Neural progenitor cell (in vitro differentiated cells): ENCODE data around the gene RTL5. TPM values are rescaled to one million over a fixed set of nuclear protein-coding genes. Genes with fewer than 3 reads are reported as not detected.

Experiments
- DNase-seq: peaks from one replicate; pipeline ENCODE4 v3.0.0-alpha.2; 2016; ENCODE audit warnings: low spot score
- H2AFZ ChIP-seq: fragments of 200-600 bp; sonication (generic); replicated peaks from 2 replicates; pipeline ENCODE4 v1.6.1; 2016; ENCODE audit warnings: antibody characterized with exemption
- H3F3A ChIP-seq: fragments of 200-600 bp; sonication (generic); 2 replicates; pipeline ENCODE4 v1.6.1; 2016; ENCODE audit warnings: antibody characterized with exemption, low read depth
- H3K27ac ChIP-seq: fragments of 200-600 bp; sonication (generic); 2 replicates; pipeline ENCODE4 v1.5.1; 2016; ENCODE audit warnings: mild to moderate bottlenecking
- H3K27me3 ChIP-seq: fragments of 200-600 bp; sonication (generic); 2 replicates; pipeline ENCODE4 v1.6.1; 2016; ENCODE audit warnings: mild to moderate bottlenecking, moderate library complexity
- H3K36me3 ChIP-seq: fragments of 200-600 bp; sonication (generic); 2 replicates; pipeline ENCODE4 v1.5.1; 2016
- H3K4me1 ChIP-seq: fragments of 200-600 bp; sonication (generic); 2 replicates; pipeline ENCODE4 v1.6.1; 2016; ENCODE audit warnings: mixed run types
- H3K4me2 ChIP-seq: fragments of 200-600 bp; sonication (generic); 2 replicates; pipeline ENCODE4 v1.6.1; 2016
- H3K4me3 ChIP-seq: fragments of 200-600 bp; sonication (generic); 2 replicates; pipeline ENCODE4 v1.5.1; 2016
- H3K79me2 ChIP-seq: fragments of 200-600 bp; sonication (generic); 2 replicates; pipeline ENCODE4 v1.6.1; 2016; ENCODE audit warnings: low read depth
- H3K9ac ChIP-seq: fragments of 200-600 bp; sonication (generic); 2 replicates; pipeline ENCODE4 v1.6.1; 2016
- H3K9me3 ChIP-seq: fragments of 200-600 bp; sonication (generic); 2 replicates; pipeline ENCODE4 v1.5.1; 2016; ENCODE audit warnings: low read depth
- H4K20me1 ChIP-seq: fragments of 200-600 bp; sonication (generic); 2 replicates; pipeline ENCODE4 v1.6.1; 2016; ENCODE audit warnings: low read depth
- H3K27ac Mint-ChIP-seq: 3 replicates; pipeline ENCODE4 v1.8.0; 2021; ENCODE audit warnings: mixed read lengths
- H3K27me3 Mint-ChIP-seq: 2 replicates; pipeline ENCODE4 v1.8.0; 2022; ENCODE audit warnings: low read depth, mild to moderate bottlenecking, inconsistent platforms, moderate library complexity, mixed read lengths; ENCODE audit not compliant: insufficient read depth
- H3K36me3 Mint-ChIP-seq: 3 replicates; pipeline ENCODE4 v1.8.0; 2021; ENCODE audit warnings: mixed read lengths
- H3K4me1 Mint-ChIP-seq: 3 replicates; pipeline ENCODE4 v1.8.0; 2021; ENCODE audit warnings: mixed read lengths
- H3K4me3 Mint-ChIP-seq: 3 replicates; pipeline ENCODE4 v1.8.0; 2021; ENCODE audit warnings: mild to moderate bottlenecking, moderate library complexity, mixed read lengths
- H3K9me3 Mint-ChIP-seq: 3 replicates; pipeline ENCODE4 v1.8.0; 2020; ENCODE audit warnings: mixed read lengths
- CTCF ChIP-seq: fragments of 200-600 bp; sonication (generic); IDR thresholded peaks from 2 replicates; pipeline ENCODE4 v1.5.1; 2017; ENCODE audit warnings: antibody characterized with exemption, mild to moderate bottlenecking
- EZH2 ChIP-seq: fragments of 200-600 bp; sonication (generic); IDR thresholded peaks from 2 replicates; pipeline ENCODE4 v1.6.1; 2017; ENCODE audit warnings: antibody characterized with exemption, mild to moderate bottlenecking, moderate library complexity
- EZH2phosphoT487 ChIP-seq: fragments of 200-600 bp; sonication (generic); IDR thresholded peaks from 2 replicates; pipeline ENCODE4 v1.6.1; 2017; ENCODE audit warnings: antibody characterized with exemption
- total RNA-seq: library from RNA; depleted of rRNA; stranded (reverse); fragments of >200 nt; gene quantifications from 2 replicates; pipeline ENCODE4 v1.2.3, GENCODE V29; 2015; ENCODE audit warnings: low replicate concordance

Gene RTL5
- total RNA-seq, 1 donor from 2014 or later, result 1.0 TPM

- Histone ChIP-seq H3K9ac (no peak overlapping the region), H2AFZ (no peak overlapping the region)
Observed at GRCh38 chrX:72088761-72089160, 43.0 kb downstream of the RTL5 start.

GRCh38 chrX:72086995-72087394, 44.7 kb downstream of the RTL5 start:
- peaks cover 3% of the 10 kb centered on the region for H4K20me1 ChIP-seq
- no peaks in the 10 kb centered on the region for H3K79me2 ChIP-seq
- H3F3A ChIP-seq, result no peaks in the 10 kb centered on the region
- DNase-seq, result no peak
- Mint-ChIP-seq H3K36me3 (peaks cover 5% of the 10 kb centered on the region), H3K4me3 (no peak overlapping the region), H3K9me3 (peaks cover 13% of the 10 kb centered on the region), H3K27me3 (peaks cover 2% of the 10 kb centered on the region), H3K27ac (no peak overlapping the region), H3K4me1 (peaks cover 23% of the 10 kb centered on the region)
- no peak overlapping the region for H3K27ac ChIP-seq
- no peak overlapping the region for H3K4me2 ChIP-seq
- H3K27me3 ChIP-seq, result no peaks in the 10 kb centered on the region
- no peaks in the 10 kb centered on the region for H3K4me1 ChIP-seq
- no peak for TF ChIP-seq EZH2phosphoT487
- TF ChIP-seq EZH2, result no peak
- TF ChIP-seq CTCF, result no peak
- no peak overlapping the region for H3K4me3 ChIP-seq
- no peak overlapping the region for H2AFZ ChIP-seq
- H3K9ac ChIP-seq, result no peak overlapping the region
- H3K36me3 ChIP-seq, result no peaks in the 10 kb centered on the region
- H3K9me3 ChIP-seq, result no peaks in the 10 kb centered on the region

More at GRCh38 chrX:72088761-72089160, 43.0 kb downstream of the RTL5 start:
- Mint-ChIP-seq H3K4me3 (no peak overlapping the region), H3K36me3 (peaks cover 5% of the 10 kb centered on the region), H3K27ac (no peak overlapping the region), H3K27me3 (peaks cover 2% of the 10 kb centered on the region), H3K4me1 (peaks cover 10% of the 10 kb centered on the region), H3K9me3 (peaks cover 18% of the 10 kb centered on the region)
- Histone ChIP-seq H3K9me3 (no peaks in the 10 kb centered on the region), H3K27ac (no peak overlapping the region), H3F3A (no peaks in the 10 kb centered on the region), H3K36me3 (no peaks in the 10 kb centered on the region), H3K4me2 (no peak overlapping the region), H3K4me1 (no peaks in the 10 kb centered on the region), H3K79me2 (no peaks in the 10 kb centered on the region), H4K20me1 (no peaks in the 10 kb centered on the region), H3K27me3 (no peaks in the 10 kb centered on the region), H3K4me3 (no peak overlapping the region)
- no peak for TF ChIP-seq EZH2
- no peak for TF ChIP-seq EZH2phosphoT487
- TF ChIP-seq CTCF, result no peak
- DNase-seq, result no peak

GRCh38 chrX:72084114-72084513, 47.6 kb downstream of the RTL5 start:
- H3K9me3 Mint-ChIP-seq, result peaks cover 14% of the 10 kb centered on the region
- peaks cover 50% of the 10 kb centered on the region for H3K4me1 Mint-ChIP-seq

More at GRCh38 chrX:72084114-72084513, 47.6 kb downstream of the RTL5 start:
- H3K27ac Mint-ChIP-seq, result no peak overlapping the region
- TF ChIP-seq EZH2 (no peak), EZH2phosphoT487 (no peak), CTCF (no peak)
- Histone ChIP-seq H4K20me1 (peaks cover 3% of the 10 kb centered on the region), H3K4me2 (no peak overlapping the region), H3K9ac (no peak overlapping the region), H3K27me3 (no peaks in the 10 kb centered on the region), H3K79me2 (no peaks in the 10 kb centered on the region), H3K27ac (no peak overlapping the region), H3K4me3 (no peak overlapping the region), H2AFZ (no peak overlapping the region), H3K36me3 (no peaks in the 10 kb centered on the region), H3K4me1 (peaks cover 7% of the 10 kb centered on the region), H3F3A (no peaks in the 10 kb centered on the region), H3K9me3 (peaks cover 2% of the 10 kb centered on the region)
- peaks cover 5% of the 10 kb centered on the region for H3K27me3 Mint-ChIP-seq
- DNase-seq, result no peak
- peaks cover 3% of the 10 kb centered on the region for H3K36me3 Mint-ChIP-seq
- H3K4me3 Mint-ChIP-seq, result no peak overlapping the region
